GM12878 (cell line): ENCODE data around the gene DPY19L3. TPM values are rescaled to one million over a fixed set of nuclear protein-coding genes. Genes with fewer than 3 reads are reported as not detected.

Experiments
- ATAC-seq: fragments of 200-7000 bp; cut with Tn5 transposase; 3 replicates; pipeline ENCODE4 v1.9.1; 2020; ENCODE audit warnings: mild to moderate bottlenecking, moderate library complexity
- BruUV-seq: library from RNA; stranded (reverse); fragments of 400-500 nt; replicated peaks from 2 replicates; lab custom pipeline; 2021; lab: Mats Ljungman, UMichigan
- CTCF ChIA-PET: fragments of 300-600 bp; sonication (Branson Sonifier 250); formaldehyde crosslinking; extraction: SDS; loops from one replicate; lab custom pipeline; 2021; ENCODE audit warnings: inconsistent platforms; lab: Yijun Ruan, JAX
- POLR2A ChIA-PET: fragments of 350-600 bp; formaldehyde crosslinking; extraction: SDS; loops from one replicate; lab custom pipeline; 2021; ENCODE audit warnings: inconsistent platforms; lab: Charles Lee
- RAD21 ChIA-PET: fragments of 300-600 bp; sonication (Branson Sonifier 250); formaldehyde crosslinking; loops from one replicate; lab custom pipeline; 2023; ENCODE audit warnings: antibody characterized with exemption; ENCODE audit not compliant: unreplicated experiment; lab: Charles Lee
- SMC1A ChIA-PET: fragments of 300-600 bp; sonication (Branson Sonifier 250); formaldehyde crosslinking; loops from one replicate; lab custom pipeline; 2023; ENCODE audit not compliant: unreplicated experiment, uncharacterized antibody; lab: Charles Lee
- DNase-seq: peaks from one replicate; pipeline ENCODE4 v3.0.0-alpha.2; 2011; ENCODE audit warnings: low read depth, low spot score
- FAIRE-seq: peaks from 3 replicates; lab custom pipeline; 2011; peaks lifted over from hg19 to GRCh38; lab: Jason Lieb, UNC
- H2AFZ ChIP-seq: 2 replicates; pipeline ENCODE4 v1.6.0; 2011; ENCODE audit warnings: low read depth, low read length, control low read depth; ENCODE audit not compliant: control insufficient read depth
- H3K27ac ChIP-seq: 2 replicates; pipeline ENCODE4 v1.5.1; 2011; ENCODE audit warnings: control low read depth; ENCODE audit not compliant: control insufficient read depth, insufficient read depth
- H3K27me3 ChIP-seq, 2 experiments: replicated peaks in 1 of 2; 2 replicates each; pipeline versions ENCODE4 v1.6.0 to v1.6.1; 2011; ENCODE audit warnings: low read length in 1 of 2; ENCODE audit not compliant: control insufficient read depth in 2 of 2, insufficient read depth in 2 of 2
- H3K36me3 ChIP-seq, 2 experiments: 2 replicates each; pipeline ENCODE4 v1.5.1; 2011; ENCODE audit warnings: low read length in 1 of 2; ENCODE audit not compliant: control insufficient read depth in 2 of 2, insufficient read depth in 2 of 2
- H3K4me1 ChIP-seq: 2 replicates; pipeline ENCODE4 v1.6.1; 2011; ENCODE audit warnings: mild to moderate bottlenecking, low read length, moderate library complexity, mixed read lengths; ENCODE audit not compliant: control insufficient read depth, insufficient read depth
- H3K4me2 ChIP-seq: 2 replicates; pipeline ENCODE4 v1.6.0; 2011; ENCODE audit warnings: control low read depth; ENCODE audit not compliant: control insufficient read depth, insufficient read depth
- H3K4me3 ChIP-seq: fragments of 200-600 bp; sonication (generic); 2 replicates; pipeline ENCODE4 v1.5.1; 2016
- H3K79me2 ChIP-seq: 2 replicates; pipeline ENCODE4 v1.6.0; 2011; ENCODE audit warnings: low read length; ENCODE audit not compliant: control insufficient read depth, insufficient read depth
- H3K9ac ChIP-seq: 2 replicates; pipeline ENCODE4 v1.8.0; 2011; ENCODE audit warnings: low read length, control low read depth, mixed read lengths; ENCODE audit not compliant: control insufficient read depth, insufficient read depth
- H3K9me3 ChIP-seq: replicated peaks from 3 replicates; pipeline ENCODE4 v1.5.1; 2011; ENCODE audit warnings: mild to moderate bottlenecking, low read length; ENCODE audit not compliant: control insufficient read depth, insufficient read depth
- H4K20me1 ChIP-seq: 2 replicates; pipeline ENCODE4 v1.6.0; 2011; ENCODE audit not compliant: control insufficient read depth, insufficient read depth
- BCL11A ChIP-seq: IDR thresholded peaks from 2 replicates; pipeline ENCODE4 v1.6.1; 2011; ENCODE audit warnings: low read depth, low read length
- EZH2 ChIP-seq: IDR thresholded peaks from 2 replicates; pipeline ENCODE4 v1.6.1; 2012; ENCODE audit warnings: low read depth, mild to moderate bottlenecking, control low read depth, inconsistent platforms, low read length, borderline replicate concordance; ENCODE audit not compliant: control insufficient read depth
- JUNB ChIP-seq: IDR thresholded peaks from 2 replicates; pipeline ENCODE4 v1.6.1; 2016; ENCODE audit warnings: antibody characterized with exemption, mild to moderate bottlenecking
- NR2C2 ChIP-seq: IDR thresholded peaks from 2 replicates; pipeline ENCODE4 v1.6.1; 2011; ENCODE audit warnings: borderline replicate concordance, low read depth; ENCODE audit not compliant: control insufficient read depth, insufficient read length
- RB1 ChIP-seq: fragments of 450-650 bp; formaldehyde crosslinking; IDR thresholded peaks from 2 replicates; pipeline ENCODE4 v1.6.1; 2017; ENCODE audit warnings: mild to moderate bottlenecking, borderline replicate concordance
- RFX5 ChIP-seq: IDR thresholded peaks from 2 replicates; pipeline ENCODE4 v1.6.1; 2011; ENCODE audit warnings: low read depth, low read length, improper control_type of control experiment
- TARDBP ChIP-seq: IDR thresholded peaks from 2 replicates; pipeline ENCODE4 v1.6.1; 2016; ENCODE audit warnings: borderline replicate concordance
- ZBED1 ChIP-seq: IDR thresholded peaks from 2 replicates; pipeline ENCODE4 v1.6.1; 2016; ENCODE audit warnings: borderline replicate concordance
- WGBS: methylation state at CpG from one replicate; pipeline ENCODE4 v1.1.6; 2016; ENCODE audit warnings: low lambda C conversion rate; ENCODE audit not compliant: insufficient replicate concordance, insufficient coverage; ENCODE audit errors: missing lambda C conversion rate; 5-methylcytosine and 5-hydroxymethylcytosine counted together
- in situ Hi-C: fragments of 300-500 bp; cut with MboI; formaldehyde crosslinking; loops from 9 replicates; pipeline ENCODE4 v1.14.3; 2018; ENCODE audit warnings: mixed read lengths
- intact Hi-C: fragments of 100-400 bp; cut with micrococcal nuclease; formaldehyde crosslinking; loops from one replicate; pipeline ENCODE4 v1.14.2; 2022; ENCODE audit not compliant: unreplicated experiment
- polyA plus RNA-seq, 11 experiments: library from polyadenylated mRNA; depleted of rRNA in 4 of 11; unstranded in 6 of 11; stranded (reverse) in 5 of 11; fragments of >200 nt; fragmentation: Nextera tagmentation in 4 of 11; fragmentation: Illumina TruSeq in 1 of 11; extraction: Ambion mirVana in 4 of 11; extraction: Trizol in 1 of 11; gene quantifications; 1 replicate in 1 of 11; 2 replicates in 10 of 11; pipeline versions ENCODE4 v1.2.1 to v1.2.3, GENCODE V29; 2011 to 2016; ENCODE audit warnings: inconsistent platforms in 2 of 11, missing spikeins in 2 of 11, low read depth in 1 of 11
- total RNA-seq, 4 experiments: library from RNA; depleted of rRNA in 3 of 4; stranded (reverse); fragments of >200 nt in 3 of 4; fragmentation: Illumina TruSeq in 1 of 4; extraction: Trizol in 1 of 4; gene quantifications; 2 replicates each; pipeline versions ENCODE4 v1.2.1 to v1.2.3, GENCODE V29; 2013 to 2021
- TF ChIP-seq, protein P1 (sequence below): fragments of 450-650 bp; IDR thresholded peaks from 2 replicates; pipeline ENCODE4 v1.6.1; 2017; ENCODE audit warnings: low read depth, mild to moderate bottlenecking, moderate library complexity
- TF ChIP-seq, protein P2 (sequence below): fragments of 450-650 bp; formaldehyde crosslinking; IDR thresholded peaks from 2 replicates; pipeline ENCODE4 v1.4.0; 2020; ENCODE audit warnings: mild to moderate bottlenecking, moderate library complexity
- TF ChIP-seq, protein P3 (sequence below), 3 experiments: IDR thresholded peaks in 2 of 3; conservative IDR thresholded peaks in 1 of 3; 2 replicates each; pipeline ENCODE4 v1.5.1; 2011; ENCODE audit warnings: low read depth in 3 of 3, low read length in 3 of 3, mild to moderate bottlenecking in 3 of 3, control low read depth in 2 of 3, moderate library complexity in 2 of 3, inconsistent platforms in 1 of 3, mixed read lengths in 1 of 3; ENCODE audit not compliant: control insufficient read depth in 2 of 3, insufficient read depth in 1 of 3; ENCODE audit errors: extremely low read depth in 1 of 3
- TF ChIP-seq, protein P4 (sequence below): IDR thresholded peaks from 2 replicates; pipeline ENCODE4 v1.6.1; 2012; ENCODE audit warnings: low read length, inconsistent platforms
- TF ChIP-seq, protein P5 (sequence below): fragments of 450-650 bp; IDR thresholded peaks from 2 replicates; pipeline ENCODE4 v1.6.1; 2016; ENCODE audit warnings: mild to moderate bottlenecking

The DPY19L3 gene
- total and polyA plus RNA-seq, 10 of the 15 experiments (the other 5 are each of a cell fraction or from before 2014, with no cell fraction given) = 2.5 to 30.2 (median 13.7) TPM

DNA sequence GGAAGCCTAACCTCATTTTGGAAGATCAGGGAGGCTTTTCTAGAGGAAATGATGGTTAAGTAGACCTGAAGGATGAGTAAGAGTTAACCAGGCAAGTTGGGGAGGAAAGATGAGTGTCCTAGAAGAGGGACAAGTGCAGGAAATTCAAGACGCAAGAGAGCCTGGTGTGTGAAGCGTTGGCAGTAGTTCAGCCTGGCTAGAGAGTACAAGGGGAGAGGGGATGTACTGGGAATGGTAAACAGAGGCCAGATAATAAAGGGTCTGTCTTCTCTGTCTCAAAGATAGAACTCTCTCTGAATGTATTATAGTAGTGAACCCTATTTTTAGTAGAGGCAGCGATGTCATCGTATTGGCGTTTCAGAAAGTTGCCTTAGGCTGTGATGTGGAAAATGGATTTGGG is 9.7 kb downstream of the DPY19L3 start (continued):
- TF ChIP-seq, protein P1, sequence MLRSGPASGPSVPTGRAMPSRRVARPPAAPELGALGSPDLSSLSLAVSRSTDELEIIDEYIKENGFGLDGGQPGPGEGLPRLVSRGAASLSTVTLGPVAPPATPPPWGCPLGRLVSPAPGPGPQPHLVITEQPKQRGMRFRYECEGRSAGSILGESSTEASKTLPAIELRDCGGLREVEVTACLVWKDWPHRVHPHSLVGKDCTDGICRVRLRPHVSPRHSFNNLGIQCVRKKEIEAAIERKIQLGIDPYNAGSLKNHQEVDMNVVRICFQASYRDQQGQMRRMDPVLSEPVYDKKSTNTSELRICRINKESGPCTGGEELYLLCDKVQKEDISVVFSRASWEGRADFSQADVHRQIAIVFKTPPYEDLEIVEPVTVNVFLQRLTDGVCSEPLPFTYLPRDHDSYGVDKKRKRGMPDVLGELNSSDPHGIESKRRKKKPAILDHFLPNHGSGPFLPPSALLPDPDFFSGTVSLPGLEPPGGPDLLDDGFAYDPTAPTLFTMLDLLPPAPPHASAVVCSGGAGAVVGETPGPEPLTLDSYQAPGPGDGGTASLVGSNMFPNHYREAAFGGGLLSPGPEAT = no peak

DNA sequence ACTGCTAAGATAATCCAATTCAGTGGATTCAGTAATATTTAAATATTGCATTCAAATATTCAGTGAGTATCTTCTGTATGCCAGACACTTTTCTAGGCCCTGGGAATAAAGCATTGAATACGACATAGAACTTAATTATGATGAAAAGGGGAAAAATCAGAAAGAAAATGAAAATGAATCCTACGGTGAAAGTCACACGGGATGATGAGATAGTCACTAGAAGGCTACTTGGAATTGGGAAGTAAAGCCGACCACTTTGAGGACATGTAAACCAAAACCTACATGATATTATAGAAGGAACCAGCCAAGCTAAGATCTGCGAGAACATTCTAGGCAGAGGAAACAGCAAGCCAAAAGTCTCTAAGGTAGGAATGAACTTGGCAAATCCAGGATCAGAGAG is 10.1 kb downstream of the DPY19L3 start:
- Histone ChIP-seq H3K36me3 (peaks cover 0 to 1% of the 10 kb centered on the region in 2 experiments; a peak in 3 of 4 replicates), H3K4me1 (no peaks in the 10 kb centered on the region), H3K4me2 (no peak overlapping the region), H3K27me3 (no peaks in the 10 kb centered on the region), H3K27ac (no peak overlapping the region), H3K9me3 (no peaks in the 10 kb centered on the region), H2AFZ (no peak overlapping the region), H3K79me2 (no peaks in the 10 kb centered on the region), H3K4me3 (no peak overlapping the region), H3K9ac (no peak overlapping the region), H4K20me1 (no peaks in the 10 kb centered on the region)
- no TSS peak for BruUV-seq
- no peak for ATAC-seq
- FAIRE-seq = no peak
- ChIA-PET POLR2A (no interaction called here), CTCF (no interaction called here), SMC1A (no interaction called here), RAD21 (no interaction called here)
- 100% methylated on average over 5 of the region's 5 CpGs for WGBS
- no peak for DNase-seq
- in situ Hi-C loops (no loop called here), intact Hi-C loops (no loop called here)
- no peak for TF ChIP-seq NR2C2
- TF ChIP-seq TARDBP = no peak
- TF ChIP-seq ZBED1 = no peak
- TF ChIP-seq RFX5 = no peak
- no peak for TF ChIP-seq EZH2
- TF ChIP-seq, protein P2, sequence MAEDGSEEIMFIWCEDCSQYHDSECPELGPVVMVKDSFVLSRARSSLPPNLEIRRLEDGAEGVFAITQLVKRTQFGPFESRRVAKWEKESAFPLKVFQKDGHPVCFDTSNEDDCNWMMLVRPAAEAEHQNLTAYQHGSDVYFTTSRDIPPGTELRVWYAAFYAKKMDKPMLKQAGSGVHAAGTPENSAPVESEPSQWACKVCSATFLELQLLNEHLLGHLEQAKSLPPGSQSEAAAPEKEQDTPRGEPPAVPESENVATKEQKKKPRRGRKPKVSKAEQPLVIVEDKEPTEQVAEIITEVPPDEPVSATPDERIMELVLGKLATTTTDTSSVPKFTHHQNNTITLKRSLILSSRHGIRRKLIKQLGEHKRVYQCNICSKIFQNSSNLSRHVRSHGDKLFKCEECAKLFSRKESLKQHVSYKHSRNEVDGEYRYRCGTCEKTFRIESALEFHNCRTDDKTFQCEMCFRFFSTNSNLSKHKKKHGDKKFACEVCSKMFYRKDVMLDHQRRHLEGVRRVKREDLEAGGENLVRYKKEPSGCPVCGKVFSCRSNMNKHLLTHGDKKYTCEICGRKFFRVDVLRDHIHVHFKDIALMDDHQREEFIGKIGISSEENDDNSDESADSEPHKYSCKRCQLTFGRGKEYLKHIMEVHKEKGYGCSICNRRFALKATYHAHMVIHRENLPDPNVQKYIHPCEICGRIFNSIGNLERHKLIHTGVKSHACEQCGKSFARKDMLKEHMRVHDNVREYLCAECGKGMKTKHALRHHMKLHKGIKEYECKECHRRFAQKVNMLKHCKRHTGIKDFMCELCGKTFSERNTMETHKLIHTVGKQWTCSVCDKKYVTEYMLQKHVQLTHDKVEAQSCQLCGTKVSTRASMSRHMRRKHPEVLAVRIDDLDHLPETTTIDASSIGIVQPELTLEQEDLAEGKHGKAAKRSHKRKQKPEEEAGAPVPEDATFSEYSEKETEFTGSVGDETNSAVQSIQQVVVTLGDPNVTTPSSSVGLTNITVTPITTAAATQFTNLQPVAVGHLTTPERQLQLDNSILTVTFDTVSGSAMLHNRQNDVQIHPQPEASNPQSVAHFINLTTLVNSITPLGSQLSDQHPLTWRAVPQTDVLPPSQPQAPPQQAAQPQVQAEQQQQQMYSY = no peak
- TF ChIP-seq, protein P3, sequence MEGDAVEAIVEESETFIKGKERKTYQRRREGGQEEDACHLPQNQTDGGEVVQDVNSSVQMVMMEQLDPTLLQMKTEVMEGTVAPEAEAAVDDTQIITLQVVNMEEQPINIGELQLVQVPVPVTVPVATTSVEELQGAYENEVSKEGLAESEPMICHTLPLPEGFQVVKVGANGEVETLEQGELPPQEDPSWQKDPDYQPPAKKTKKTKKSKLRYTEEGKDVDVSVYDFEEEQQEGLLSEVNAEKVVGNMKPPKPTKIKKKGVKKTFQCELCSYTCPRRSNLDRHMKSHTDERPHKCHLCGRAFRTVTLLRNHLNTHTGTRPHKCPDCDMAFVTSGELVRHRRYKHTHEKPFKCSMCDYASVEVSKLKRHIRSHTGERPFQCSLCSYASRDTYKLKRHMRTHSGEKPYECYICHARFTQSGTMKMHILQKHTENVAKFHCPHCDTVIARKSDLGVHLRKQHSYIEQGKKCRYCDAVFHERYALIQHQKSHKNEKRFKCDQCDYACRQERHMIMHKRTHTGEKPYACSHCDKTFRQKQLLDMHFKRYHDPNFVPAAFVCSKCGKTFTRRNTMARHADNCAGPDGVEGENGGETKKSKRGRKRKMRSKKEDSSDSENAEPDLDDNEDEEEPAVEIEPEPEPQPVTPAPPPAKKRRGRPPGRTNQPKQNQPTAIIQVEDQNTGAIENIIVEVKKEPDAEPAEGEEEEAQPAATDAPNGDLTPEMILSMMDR (IDR thresholded peaks at IDR 0.05 in 2 of 3, conservative IDR thresholded peaks at IDR 0.05 in 1 of 3; ENCODE audit: control insufficient read depth in 2 of 3, extremely low read depth in 1 of 3, insufficient read depth in 1 of 3, low read depth in 3 of 3, low read length in 3 of 3) = no peak
- TF ChIP-seq, protein P4, sequence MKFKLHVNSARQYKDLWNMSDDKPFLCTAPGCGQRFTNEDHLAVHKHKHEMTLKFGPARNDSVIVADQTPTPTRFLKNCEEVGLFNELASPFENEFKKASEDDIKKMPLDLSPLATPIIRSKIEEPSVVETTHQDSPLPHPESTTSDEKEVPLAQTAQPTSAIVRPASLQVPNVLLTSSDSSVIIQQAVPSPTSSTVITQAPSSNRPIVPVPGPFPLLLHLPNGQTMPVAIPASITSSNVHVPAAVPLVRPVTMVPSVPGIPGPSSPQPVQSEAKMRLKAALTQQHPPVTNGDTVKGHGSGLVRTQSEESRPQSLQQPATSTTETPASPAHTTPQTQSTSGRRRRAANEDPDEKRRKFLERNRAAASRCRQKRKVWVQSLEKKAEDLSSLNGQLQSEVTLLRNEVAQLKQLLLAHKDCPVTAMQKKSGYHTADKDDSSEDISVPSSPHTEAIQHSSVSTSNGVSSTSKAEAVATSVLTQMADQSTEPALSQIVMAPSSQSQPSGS = no peak
- TF ChIP-seq BCL11A = no peak
- no peak for TF ChIP-seq RB1
- TF ChIP-seq JUNB = no peak
- TF ChIP-seq, protein P5, sequence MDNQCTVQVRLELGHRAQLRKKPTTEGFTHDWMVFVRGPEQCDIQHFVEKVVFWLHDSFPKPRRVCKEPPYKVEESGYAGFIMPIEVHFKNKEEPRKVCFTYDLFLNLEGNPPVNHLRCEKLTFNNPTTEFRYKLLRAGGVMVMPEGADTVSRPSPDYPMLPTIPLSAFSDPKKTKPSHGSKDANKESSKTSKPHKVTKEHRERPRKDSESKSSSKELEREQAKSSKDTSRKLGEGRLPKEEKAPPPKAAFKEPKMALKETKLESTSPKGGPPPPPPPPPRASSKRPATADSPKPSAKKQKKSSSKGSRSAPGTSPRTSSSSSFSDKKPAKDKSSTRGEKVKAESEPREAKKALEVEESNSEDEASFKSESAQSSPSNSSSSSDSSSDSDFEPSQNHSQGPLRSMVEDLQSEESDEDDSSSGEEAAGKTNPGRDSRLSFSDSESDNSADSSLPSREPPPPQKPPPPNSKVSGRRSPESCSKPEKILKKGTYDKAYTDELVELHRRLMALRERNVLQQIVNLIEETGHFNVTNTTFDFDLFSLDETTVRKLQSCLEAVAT = no peak
